ENCODE measurements around the gene ATP10B.

GRCh38 chr5:160539431-160539830, 312.6 kb downstream of the ATP10B start:
- no peak for TF ChIP-seq IRF1 (CRISPR knock-in tag; IDR thresholded peaks at IDR 0.05)
- no peak for TF ChIP-seq CTCF (IDR thresholded peaks at IDR 0.05)
- TF ChIP-seq USF1 (CRISPR knock-in tag; IDR thresholded peaks at IDR 0.05), result no peak
- TF ChIP-seq ARID4B (CRISPR knock-in tag; IDR thresholded peaks at IDR 0.05; ENCODE audit: borderline replicate concordance), result no peak

Measured in WTC11 (cell line).